Mesenchymal stem cell (in vitro differentiated cells and primary cell): Measurements from ENCODE around the gene CUBN.

Experiments used
- DNase-seq: peaks from one replicate; pipeline ENCODE4 v3.0.0-alpha.2; 2013
- H2AFZ ChIP-seq: one replicate; pipeline ENCODE4 v1.6.1; 2013; ENCODE audit warnings: low read depth, mild to moderate bottlenecking, control low read depth, inconsistent platforms, low read length, moderate library complexity
- H2AK5ac ChIP-seq: 2 replicates; pipeline ENCODE4 v1.6.1; 2013; ENCODE audit warnings: low read length, moderate library complexity, mild to moderate bottlenecking, inconsistent platforms; ENCODE audit not compliant: severe bottlenecking
- H2BK120ac ChIP-seq: one replicate; pipeline ENCODE4 v1.6.1; 2013; ENCODE audit warnings: low read depth, mild to moderate bottlenecking, inconsistent platforms, low read length, moderate library complexity
- H2BK12ac ChIP-seq, 2 experiments: one replicate each; pipeline ENCODE4 v1.6.1; 2013; ENCODE audit warnings: inconsistent platforms in 2 of 2, low read length in 2 of 2, mild to moderate bottlenecking in 2 of 2, moderate library complexity in 2 of 2, control low read depth in 1 of 2
- H2BK15ac ChIP-seq: one replicate; pipeline ENCODE4 v1.6.1; 2013; ENCODE audit warnings: mild to moderate bottlenecking, low read depth, inconsistent platforms; ENCODE audit not compliant: poor library complexity, severe bottlenecking
- H2BK5ac ChIP-seq: 2 replicates; pipeline ENCODE4 v1.6.1; 2013; ENCODE audit warnings: low read depth, mild to moderate bottlenecking, low read length, control low read depth, inconsistent platforms; ENCODE audit not compliant: poor library complexity, severe bottlenecking
- H3K14ac ChIP-seq, 2 experiments: one replicate each; pipeline ENCODE4 v1.6.1; 2013; ENCODE audit warnings: inconsistent platforms in 2 of 2, low read length in 2 of 2, control low read depth in 1 of 2, mild to moderate bottlenecking in 1 of 2, moderate library complexity in 1 of 2
- H3K18ac ChIP-seq, 2 experiments: one replicate each; pipeline ENCODE4 v1.6.1; 2013; ENCODE audit warnings: inconsistent platforms in 2 of 2, low read length in 2 of 2, control low read depth in 1 of 2, low read depth in 1 of 2, mild to moderate bottlenecking in 1 of 2
- H3K23ac ChIP-seq, 2 experiments: one replicate each; pipeline ENCODE4 v1.6.1; 2013; ENCODE audit warnings: inconsistent platforms in 2 of 2, low read length in 2 of 2, mild to moderate bottlenecking in 2 of 2, moderate library complexity in 2 of 2, control low read depth in 1 of 2
- H3K27ac ChIP-seq: 2 replicates; pipeline ENCODE4 v1.5.1; 2013; ENCODE audit warnings: mild to moderate bottlenecking, moderate library complexity, low read length, control low read depth, inconsistent platforms; ENCODE audit not compliant: poor library complexity, severe bottlenecking
- H3K27me3 ChIP-seq, 2 experiments: 2 replicates each; pipeline versions ENCODE4 v1.6.1 to v1.7.0; 2013; ENCODE audit warnings: low read length in 2 of 2, mild to moderate bottlenecking in 2 of 2, moderate library complexity in 2 of 2, control low read depth in 1 of 2, inconsistent platforms in 1 of 2; ENCODE audit not compliant: control insufficient read depth in 1 of 2, insufficient read depth in 1 of 2
- H3K36me3 ChIP-seq, 2 experiments: 2 replicates each; pipeline versions ENCODE4 v1.6.1 to v1.7.0; 2013; ENCODE audit warnings: low read length in 2 of 2, control low read depth in 1 of 2, inconsistent platforms in 1 of 2, low read depth in 1 of 2, mild to moderate bottlenecking in 1 of 2; ENCODE audit not compliant: insufficient read depth in 2 of 2, control insufficient read depth in 1 of 2
- H3K4ac ChIP-seq, 2 experiments: one replicate each; pipeline ENCODE4 v1.6.1; 2013; ENCODE audit warnings: inconsistent platforms in 2 of 2, low read length in 2 of 2, mild to moderate bottlenecking in 2 of 2, moderate library complexity in 2 of 2, control low read depth in 1 of 2, low read depth in 1 of 2
- H3K4me1 ChIP-seq: 2 replicates; pipeline ENCODE4 v1.6.1; 2013; ENCODE audit warnings: low read depth, low read length, control low read depth; ENCODE audit not compliant: control insufficient read depth, insufficient read depth
- H3K4me2 ChIP-seq: 2 replicates; pipeline ENCODE4 v1.6.1; 2013; ENCODE audit warnings: low read length, mild to moderate bottlenecking, inconsistent platforms; ENCODE audit not compliant: poor library complexity, severe bottlenecking
- H3K4me3 ChIP-seq, 2 experiments: 2 replicates each; pipeline versions ENCODE4 v1.5.1 to v1.7.0; 2013; ENCODE audit warnings: low read length in 2 of 2, mild to moderate bottlenecking in 2 of 2, control low read depth in 1 of 2, low read depth in 1 of 2; ENCODE audit not compliant: insufficient read depth in 1 of 2
- H3K79me1 ChIP-seq: replicated peaks from 2 replicates; pipeline ENCODE4 v1.6.1; 2013; ENCODE audit warnings: mild to moderate bottlenecking, control low read depth, low read length, inconsistent platforms; ENCODE audit not compliant: poor library complexity, severe bottlenecking
- H3K9ac ChIP-seq: 2 replicates; pipeline ENCODE4 v1.7.0; 2013; ENCODE audit warnings: mild to moderate bottlenecking, low read length, moderate library complexity
- H3K9me3 ChIP-seq: 2 replicates; pipeline ENCODE4 v1.7.0; 2013; ENCODE audit warnings: mild to moderate bottlenecking, low read length; ENCODE audit not compliant: control insufficient read depth
- H4K8ac ChIP-seq: one replicate; pipeline ENCODE4 v1.6.1; 2013; ENCODE audit warnings: inconsistent platforms, mild to moderate bottlenecking, low read length, moderate library complexity
- H4K91ac ChIP-seq: one replicate; pipeline ENCODE4 v1.6.1; 2013; ENCODE audit warnings: mild to moderate bottlenecking, low read length, inconsistent platforms
- WGBS: methylation state at CpG from one replicate; pipeline ENCODE4 v1.1.7; 2013; ENCODE audit warnings: mixed read lengths; 5-methylcytosine and 5-hydroxymethylcytosine counted together

The CUBN gene

DNA sequence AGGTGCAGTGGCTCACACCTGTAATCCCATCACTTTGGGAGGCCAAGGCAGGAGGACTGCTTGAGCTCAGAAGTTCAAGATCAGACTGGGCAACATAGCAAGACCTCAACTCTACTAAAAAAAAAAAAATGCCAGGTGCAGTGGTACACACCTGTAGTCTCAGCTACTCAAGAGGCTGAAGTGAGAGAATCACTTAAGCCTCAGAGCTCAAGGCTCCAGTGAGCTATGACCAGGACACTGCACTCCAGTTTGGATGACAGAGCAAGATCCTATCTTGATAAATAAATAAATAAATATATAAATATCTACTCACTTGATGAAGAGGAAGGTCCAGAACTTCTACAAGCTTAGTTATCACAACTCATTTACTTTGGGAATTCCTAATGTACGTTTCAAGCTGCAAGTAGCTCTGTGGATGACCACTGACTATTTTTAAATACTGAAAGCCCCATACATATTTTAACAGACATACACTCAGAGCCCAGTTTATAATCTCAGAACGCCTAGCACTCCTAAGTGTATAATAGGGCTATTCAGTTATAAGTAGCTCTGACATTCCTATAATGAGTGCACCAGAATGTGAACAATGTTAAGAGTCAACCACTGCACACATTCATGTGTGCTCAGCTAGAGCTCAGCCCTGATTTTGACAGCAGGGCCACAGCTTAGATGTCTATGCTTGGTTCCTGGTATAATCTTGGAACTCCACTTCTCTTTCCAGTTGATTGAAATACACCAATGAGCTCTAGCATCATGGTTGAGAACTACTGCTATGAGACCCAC is 119.1 kb downstream of the CUBN start:
- whole genome bisulfite sequencing, result 6% methylated on average over 1 of the region's 2 CpGs
- peak overlapping the region; percentile 75 for H3K9ac ChIP-seq
- H3K23ac ChIP-seq, result no peak overlapping the region
- no peak overlapping the region for H4K8ac ChIP-seq
- H3K79me1 ChIP-seq, result no peaks in the 10 kb centered on the region
- H3K4ac ChIP-seq, result peak overlapping the region in 1 of 2 experiments; percentile 89
- no peak overlapping the region for H3K4me3 ChIP-seq
- H3K4me1 ChIP-seq, result peaks cover 4% of the 10 kb centered on the region
- H2BK12ac ChIP-seq, result peak overlapping the region; percentile 96 to 98
- no peak overlapping the region for H2BK5ac ChIP-seq
- peak; percentile 79 for DNase-seq
- H2AFZ ChIP-seq, result no peak overlapping the region
- H3K18ac ChIP-seq, result peak overlapping the region; percentile 91 to 92
- H3K27ac ChIP-seq, result no peak overlapping the region
- H2AK5ac ChIP-seq, result no peak overlapping the region
- peak overlapping the region; percentile 97 for H2BK120ac ChIP-seq
- peaks cover 4% of the 10 kb centered on the region for H3K9me3 ChIP-seq
- H4K91ac ChIP-seq, result peak overlapping the region; percentile 70
- H3K14ac ChIP-seq, result no peak overlapping the region
- no peak overlapping the region for H3K4me2 ChIP-seq
- H3K36me3 ChIP-seq, result no peaks in the 10 kb centered on the region
- no peak overlapping the region for H2BK15ac ChIP-seq
- no peaks in the 10 kb centered on the region for H3K27me3 ChIP-seq

DNA sequence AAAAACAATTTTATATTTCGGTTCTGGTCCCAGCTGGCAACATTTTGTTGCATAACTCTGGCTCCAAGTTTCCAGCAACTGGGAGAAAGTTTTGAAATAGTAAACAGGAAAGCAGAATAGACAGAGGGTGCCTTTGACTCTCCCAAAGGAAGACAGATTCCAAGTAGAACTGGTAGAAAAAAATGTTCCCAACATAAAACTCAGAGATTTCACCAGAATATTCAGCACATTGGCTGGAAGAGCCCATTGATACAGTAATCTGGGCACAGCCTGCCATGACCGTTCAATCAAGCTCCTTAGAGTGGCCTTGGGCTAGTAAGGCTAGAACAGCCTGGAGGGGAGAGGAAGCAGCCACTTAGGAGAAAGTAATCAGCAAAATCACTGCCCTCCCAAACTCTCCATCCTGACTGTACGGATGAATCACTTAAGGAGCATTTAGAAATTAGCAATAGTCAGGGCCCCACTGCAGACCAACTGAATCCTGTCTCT is 120.4 kb downstream of the CUBN start:
- H2BK15ac ChIP-seq, result no peak overlapping the region
- no peaks in the 10 kb centered on the region for H3K79me1 ChIP-seq
- H2BK5ac ChIP-seq, result no peak overlapping the region
- H3K4me2 ChIP-seq, result no peak overlapping the region
- H2BK120ac ChIP-seq, result peak overlapping the region; percentile 13
- no peak overlapping the region for H4K91ac ChIP-seq
- no peak overlapping the region for H3K14ac ChIP-seq
- H3K27me3 ChIP-seq, result no peaks in the 10 kb centered on the region
- H3K9me3 ChIP-seq, result peaks cover 4% of the 10 kb centered on the region
- no peak overlapping the region for H3K27ac ChIP-seq
- no peak overlapping the region for H3K4me3 ChIP-seq
- H3K23ac ChIP-seq, result no peak overlapping the region
- peak overlapping the region; percentile 75 for H3K9ac ChIP-seq
- no peaks in the 10 kb centered on the region for H3K36me3 ChIP-seq
- no peak overlapping the region for H2AFZ ChIP-seq
- H3K18ac ChIP-seq, result peak overlapping the region in 1 of 2 experiments; percentile 56
- DNase-seq, result peak; percentile 95
- WGBS, result 4% methylated on average over 3 of the region's 3 CpGs
- peaks cover 4% of the 10 kb centered on the region for H3K4me1 ChIP-seq
- H4K8ac ChIP-seq, result no peak overlapping the region
- no peak overlapping the region for H2AK5ac ChIP-seq
- peak overlapping the region in 1 of 2 experiments; percentile 50 for H3K4ac ChIP-seq
- no peak overlapping the region for H2BK12ac ChIP-seq

DNA sequence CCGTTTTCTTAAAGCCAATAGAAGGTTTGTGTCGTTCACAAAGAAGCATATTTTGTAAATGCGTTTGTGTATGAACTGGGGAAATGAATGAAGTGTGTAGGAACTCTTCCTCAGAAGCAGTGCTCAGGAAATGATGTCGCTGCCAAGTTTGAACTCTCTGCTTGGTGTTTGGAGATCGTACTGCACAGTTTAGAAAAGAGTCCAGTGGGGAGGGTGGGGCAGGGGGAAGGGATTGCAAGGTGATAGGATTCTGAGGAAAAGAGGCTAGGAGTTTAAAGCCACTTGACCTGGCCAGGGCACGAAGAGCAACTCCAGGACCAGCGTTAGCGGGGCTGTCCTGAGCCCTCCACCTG is 122.2 kb downstream of the CUBN start:
- DNase-seq, result peak; percentile 61
- Histone ChIP-seq H3K9ac (no peak overlapping the region), H3K27ac (no peak overlapping the region), H3K14ac (no peak overlapping the region), H4K91ac (peak overlapping the region; percentile 67), H3K4me1 (peaks cover 6% of the 10 kb centered on the region), H3K36me3 (no peaks in the 10 kb centered on the region), H3K4ac (peak overlapping the region; percentile 86 to 96), H2BK15ac (peak overlapping the region; percentile 95), H3K9me3 (peaks cover 4% of the 10 kb centered on the region), H3K18ac (peak overlapping the region; percentile 80 to 87), H3K27me3 (no peaks in the 10 kb centered on the region), H3K79me1 (no peaks in the 10 kb centered on the region), H3K4me2 (no peak overlapping the region), H3K23ac (no peak overlapping the region), H3K4me3 (no peak overlapping the region), H2AK5ac (no peak overlapping the region), H2AFZ (peak overlapping the region; percentile 7), H2BK120ac (peak overlapping the region; percentile 88), H2BK12ac (peak overlapping the region; percentile 89 to 95), H2BK5ac (no peak overlapping the region), H4K8ac (peak overlapping the region; percentile 92)
- WGBS, result 40% methylated on average over 8 of the region's 8 CpGs

DNA sequence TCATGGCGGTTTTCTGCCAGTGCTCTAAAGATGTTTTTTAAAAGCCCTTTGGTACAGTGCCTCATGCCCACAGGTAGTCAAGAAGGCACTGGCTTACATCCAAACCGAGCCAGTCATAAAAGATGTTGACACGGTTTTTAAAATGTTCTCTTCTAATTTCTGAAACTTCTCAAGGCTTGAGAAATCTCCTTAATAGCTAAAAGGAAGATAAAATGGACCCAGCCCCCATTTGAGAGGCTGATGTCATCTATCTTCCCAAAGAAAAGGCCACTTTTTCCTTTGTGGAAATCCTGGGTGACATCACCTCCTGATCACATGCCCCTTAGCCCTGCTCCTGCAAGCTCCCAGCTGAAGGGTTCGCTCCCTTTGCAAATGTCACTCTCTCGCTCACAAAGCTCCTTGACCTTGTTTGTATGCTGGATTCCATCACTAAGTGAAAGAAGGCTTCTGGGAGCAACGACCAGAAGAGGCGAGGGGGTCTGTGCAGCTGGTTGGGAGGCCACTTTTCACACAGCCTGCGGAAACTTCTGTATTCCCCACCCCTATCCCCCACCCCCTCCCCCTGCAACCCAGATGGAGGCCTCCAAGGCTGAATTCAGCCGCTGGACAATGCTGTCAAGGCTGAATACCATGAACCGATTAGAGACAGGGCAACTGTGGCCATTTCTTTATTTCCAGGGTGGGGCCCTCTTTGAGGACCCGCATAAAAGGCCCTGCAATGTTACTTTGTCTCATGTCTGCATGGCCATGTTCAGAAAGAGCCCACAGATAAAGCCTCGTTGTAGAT is 122.8 kb downstream of the CUBN start:
- Histone ChIP-seq H3K14ac (no peak overlapping the region), H3K9me3 (peaks cover 4% of the 10 kb centered on the region), H3K4me2 (no peak overlapping the region), H3K27ac (no peak overlapping the region), H2AK5ac (peak overlapping the region; percentile 26), H2AFZ (no peak overlapping the region), H3K79me1 (no peaks in the 10 kb centered on the region), H2BK15ac (no peak overlapping the region), H3K27me3 (no peaks in the 10 kb centered on the region), H3K23ac (no peak overlapping the region), H3K36me3 (no peaks in the 10 kb centered on the region), H3K4me1 (peaks cover 8% of the 10 kb centered on the region), H4K91ac (peak overlapping the region; percentile 67), H2BK5ac (no peak overlapping the region), H3K18ac (peak overlapping the region; percentile 80 to 87), H3K4me3 (no peak overlapping the region), H2BK120ac (peak overlapping the region; percentile 88), H3K9ac (no peak overlapping the region), H3K4ac (peak overlapping the region; percentile 86 to 96), H4K8ac (peak overlapping the region; percentile 75), H2BK12ac (peak overlapping the region; percentile 42 to 95)
- peak; percentile 98 for DNase-seq
- WGBS, result 54% methylated on average over 11 of the region's 12 CpGs
